Aorta (tissue), 5 donors: ENCODE measurements around the gene PCYT1B. TPM values are rescaled to one million over a fixed set of nuclear protein-coding genes. Genes with fewer than 3 reads are reported as not detected.

Experiments used
- ATAC-seq: fragments of 200-7000 bp; cut with Tn5 transposase; one replicate; pipeline ENCODE4 v1.9.1; 2022; ENCODE audit warnings: moderate library complexity; ENCODE audit not compliant: low FRiP score
- DNase-seq, 2 donors: peaks; one replicate each; pipeline ENCODE4 v3.0.0-alpha.2; 2020
- H3K27ac ChIP-seq, 2 donors: one replicate each; pipeline ENCODE4 v1.5.1; 2013; ENCODE audit warnings: low read length in 2 of 2, mild to moderate bottlenecking in 2 of 2, moderate library complexity in 2 of 2, control low read depth in 1 of 2, inconsistent platforms in 1 of 2, low read depth in 1 of 2
- H3K27me3 ChIP-seq, 2 donors: one replicate each; pipeline ENCODE4 v1.6.1; 2013; ENCODE audit warnings: control low read depth in 1 of 2, low read length in 1 of 2, mild to moderate bottlenecking in 1 of 2, moderate library complexity in 1 of 2; ENCODE audit not compliant: insufficient read depth in 2 of 2, control insufficient read depth in 1 of 2
- H3K36me3 ChIP-seq, 2 donors: one replicate each; pipeline ENCODE4 v1.6.1; 2013; ENCODE audit warnings: control low read depth in 1 of 2, low read length in 1 of 2, mild to moderate bottlenecking in 1 of 2; ENCODE audit not compliant: insufficient read depth in 2 of 2, control insufficient read depth in 1 of 2
- H3K4me1 ChIP-seq, 2 donors: one replicate each; pipeline ENCODE4 v1.6.1; 2013; ENCODE audit warnings: low read length in 2 of 2, control low read depth in 1 of 2, mild to moderate bottlenecking in 1 of 2, moderate library complexity in 1 of 2; ENCODE audit not compliant: insufficient read depth in 2 of 2, control insufficient read depth in 1 of 2
- H3K4me3 ChIP-seq, 2 donors: one replicate each; pipeline ENCODE4 v1.5.1; 2013; ENCODE audit warnings: low read length in 2 of 2, control low read depth in 1 of 2, mild to moderate bottlenecking in 1 of 2
- H3K9me3 ChIP-seq: one replicate; pipeline ENCODE4 v1.6.1; 2013; ENCODE audit warnings: mild to moderate bottlenecking, low read length; ENCODE audit not compliant: control insufficient read depth
- WGBS, 2 donors: extraction: QIAGEN DNeasy Blood & Tissue Kit; methylation state at CpG; one replicate each; pipeline ENCODE4 v1.1.7; 2013; 5-methylcytosine and 5-hydroxymethylcytosine counted together
- intact Hi-C, 2 donors: fragments of 100-400 bp; cut with DNase I; formaldehyde crosslinking; loops; one replicate each; pipeline versions ENCODE4 v1.14.2 to v1.15.0; 2022
- polyA plus RNA-seq, 2 donors: library from polyadenylated mRNA; stranded (reverse); fragments of 200-250 nt; gene quantifications; one replicate each; pipeline ENCODE4 v1.2.3, GENCODE V29; 2013
- total RNA-seq, 2 donors: library from RNA; stranded (reverse); fragmentation: NEBNext Ultra II Directional; extraction: Animal tissue kit (Norgen Biotek cat#: 25700); gene quantifications; one replicate each; pipeline ENCODE4 v1.2.1, GENCODE V29; 2021
- donor health status: healthy with polysubstance abuse.
- donor health status: Bipolar disorder and iron deficiency.
- donor health status: DM: no; HTN: no; CAD: no.
- donor health status: DM: no; HTN: no; CAD: no.
- donor health status: DM: yes; HTN: yes; CAD: no.

The PCYT1B gene
- total and polyA plus RNA-seq, 4 donors, result 0.03 to 1.3 (median 0.96) TPM; not detected in 1

DNA sequence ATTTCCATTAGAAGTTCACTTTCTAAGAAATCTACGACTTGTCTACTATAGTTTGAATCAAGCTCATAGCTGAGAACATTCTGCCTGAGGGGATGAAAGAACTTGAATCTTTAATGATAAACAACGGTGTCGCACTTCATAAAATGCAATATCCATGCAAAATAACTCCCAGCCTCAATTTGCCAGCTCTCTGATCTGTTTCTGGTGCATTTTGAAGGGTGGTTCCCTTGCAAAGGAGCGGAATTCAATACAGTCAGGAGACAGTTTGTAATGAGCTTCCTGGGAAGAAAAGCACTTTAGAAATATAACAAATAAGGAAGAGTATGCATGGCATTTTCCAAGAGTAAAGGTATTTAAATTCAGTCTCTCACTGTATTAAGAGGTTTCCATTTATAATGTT, 80.0 kb downstream of the PCYT1B start:
- H3K27me3 ChIP-seq, result no peaks in the 10 kb centered on the region
- no peaks in the 10 kb centered on the region for H3K9me3 ChIP-seq
- peaks cover 0 to 4% of the 10 kb centered on the region in 2 donors for H3K4me1 ChIP-seq
- no peak overlapping the region for H3K27ac ChIP-seq
- DNase-seq (no peak), ATAC-seq (no peak)
- H3K4me3 ChIP-seq, result no peak overlapping the region
- no peaks in the 10 kb centered on the region for H3K36me3 ChIP-seq
- 46 to 50% methylated on average over 4 of the region's 4 CpGs for WGBS, 2 donors
- intact Hi-C loops, result no loop called here

DNA sequence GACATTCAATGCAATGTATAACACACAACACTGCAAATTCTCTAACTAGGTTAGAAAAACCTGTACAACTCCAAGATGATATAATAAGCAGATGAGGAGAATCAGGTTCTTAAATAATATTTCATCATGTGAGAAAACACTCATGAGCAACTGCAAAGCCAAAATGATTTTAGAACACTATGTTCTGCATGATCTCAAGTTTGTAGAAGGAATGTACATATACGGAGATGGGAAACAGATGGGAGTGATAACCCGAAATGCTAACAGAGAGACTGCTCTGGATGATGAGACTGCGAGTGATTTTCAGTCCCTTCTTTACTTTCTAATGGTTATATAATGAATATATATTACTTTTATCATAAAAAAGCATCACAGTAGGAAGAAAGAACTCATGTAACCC, 80.9 kb downstream of the PCYT1B start:
- H3K4me1 ChIP-seq, result no peaks in the 10 kb centered on the region
- H3K4me3 ChIP-seq, result no peak overlapping the region
- no peak overlapping the region for H3K27ac ChIP-seq
- WGBS, 2 donors, result 39 to 49% methylated on average over 3 of the region's 3 CpGs
- intact Hi-C loops, result no loop called here
- DNase-seq (no peak), ATAC-seq (no peak)
- no peaks in the 10 kb centered on the region for H3K27me3 ChIP-seq
- H3K9me3 ChIP-seq, result no peaks in the 10 kb centered on the region
- H3K36me3 ChIP-seq, result no peaks in the 10 kb centered on the region

DNA sequence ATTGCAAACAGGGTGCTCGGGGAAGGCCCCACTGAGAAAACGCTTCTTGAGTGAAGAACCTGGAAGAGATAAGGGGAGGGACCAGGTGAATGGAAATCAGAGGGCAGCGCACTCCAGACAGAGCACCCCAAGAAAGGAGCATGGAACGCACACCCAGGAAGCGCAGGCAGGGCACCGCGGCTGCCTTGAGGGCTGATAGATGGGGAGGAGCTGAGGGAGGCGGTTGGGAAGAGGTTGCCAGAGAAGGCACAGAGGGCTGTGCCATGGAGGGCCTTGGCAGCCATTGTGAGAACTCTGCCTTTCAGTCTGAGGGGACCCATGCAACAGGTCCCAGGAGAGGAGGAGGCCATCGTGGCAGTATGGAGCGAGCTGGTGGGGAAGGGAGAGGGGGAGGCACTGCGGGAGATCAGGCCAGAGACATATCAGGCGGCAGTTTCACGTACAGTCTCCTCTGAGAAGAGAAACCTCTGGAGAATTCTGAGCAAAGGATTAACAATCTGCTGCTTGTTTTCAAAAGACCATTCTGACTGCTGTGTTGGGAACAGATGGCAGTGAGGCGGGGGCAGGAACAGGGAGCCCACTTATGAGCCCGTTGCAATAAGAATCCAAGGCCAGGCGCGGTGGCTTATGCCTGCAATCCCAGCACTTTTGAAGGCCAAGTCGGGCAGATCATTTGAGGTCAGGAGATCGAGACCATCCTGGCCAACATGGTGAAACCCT, 83.7 kb downstream of the PCYT1B start:
- ATAC-seq (no peak), DNase-seq (no peak)
- H3K27me3 ChIP-seq, result no peaks in the 10 kb centered on the region
- intact Hi-C loops, result no loop called here
- H3K27ac ChIP-seq, result no peak overlapping the region
- H3K4me3 ChIP-seq, result no peak overlapping the region
- H3K9me3 ChIP-seq, result no peaks in the 10 kb centered on the region
- no peaks in the 10 kb centered on the region for H3K36me3 ChIP-seq
- WGBS, 2 donors, result 84 to 93% methylated on average over 19 of the region's 19 CpGs
- no peaks in the 10 kb centered on the region for H3K4me1 ChIP-seq

DNA sequence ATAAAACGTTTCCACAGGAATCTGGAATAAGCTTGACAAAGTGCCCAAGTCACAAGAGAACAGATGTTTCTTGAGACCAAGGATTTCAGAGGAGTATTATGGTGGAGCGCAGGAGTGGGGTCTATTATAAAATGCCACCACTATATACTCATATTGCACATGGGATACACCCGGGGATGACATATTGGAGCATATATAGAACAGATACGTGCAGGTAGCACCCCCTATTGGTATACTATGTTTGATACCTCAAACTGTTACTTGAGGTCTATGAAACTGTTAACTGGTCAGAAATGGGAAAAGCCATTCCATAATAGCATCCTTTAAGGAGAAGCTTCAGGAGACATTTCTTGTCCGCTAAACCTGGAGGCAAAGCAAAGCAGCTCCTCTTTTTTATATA, 86.0 kb downstream of the PCYT1B start:
- intact Hi-C loops, result no loop called here
- 60 to 81% methylated on average over 5 of the region's 5 CpGs for WGBS, 2 donors
- no peak overlapping the region for H3K4me3 ChIP-seq
- no peaks in the 10 kb centered on the region for H3K9me3 ChIP-seq
- H3K36me3 ChIP-seq, result no peaks in the 10 kb centered on the region
- H3K4me1 ChIP-seq, result no peaks in the 10 kb centered on the region
- DNase-seq (no peak), ATAC-seq (no peak)
- no peak overlapping the region for H3K27ac ChIP-seq
- no peaks in the 10 kb centered on the region for H3K27me3 ChIP-seq

DNA sequence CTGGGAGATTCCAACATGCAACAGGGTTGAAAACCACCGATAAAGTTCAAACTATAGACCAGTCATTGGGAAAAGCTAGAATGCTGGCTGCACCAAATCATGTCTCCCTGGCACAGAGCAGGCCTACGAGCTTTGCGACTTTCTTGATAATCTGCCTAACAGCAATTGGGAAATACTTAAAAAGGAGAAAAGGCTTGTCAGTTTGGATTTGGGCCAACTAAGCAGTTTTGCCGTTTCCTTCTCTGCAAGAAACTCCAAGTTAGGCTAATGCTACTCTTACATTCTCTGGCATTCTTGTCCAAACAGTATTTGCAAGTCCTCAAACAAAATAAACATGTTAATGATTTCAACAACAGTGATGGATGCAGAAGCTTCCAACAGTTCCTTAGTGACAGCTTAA, 94.1 kb downstream of the PCYT1B start:
- WGBS, 2 donors, result 12 to 34% methylated on average over 4 of the region's 4 CpGs
- DNase-seq (no peak), ATAC-seq (no peak)
- Histone ChIP-seq H3K4me1 (no peaks in the 10 kb centered on the region), H3K4me3 (no peak overlapping the region), H3K36me3 (no peaks in the 10 kb centered on the region), H3K9me3 (no peaks in the 10 kb centered on the region), H3K27ac (no peak overlapping the region), H3K27me3 (no peaks in the 10 kb centered on the region)
- intact Hi-C loops, result no loop called here

DNA sequence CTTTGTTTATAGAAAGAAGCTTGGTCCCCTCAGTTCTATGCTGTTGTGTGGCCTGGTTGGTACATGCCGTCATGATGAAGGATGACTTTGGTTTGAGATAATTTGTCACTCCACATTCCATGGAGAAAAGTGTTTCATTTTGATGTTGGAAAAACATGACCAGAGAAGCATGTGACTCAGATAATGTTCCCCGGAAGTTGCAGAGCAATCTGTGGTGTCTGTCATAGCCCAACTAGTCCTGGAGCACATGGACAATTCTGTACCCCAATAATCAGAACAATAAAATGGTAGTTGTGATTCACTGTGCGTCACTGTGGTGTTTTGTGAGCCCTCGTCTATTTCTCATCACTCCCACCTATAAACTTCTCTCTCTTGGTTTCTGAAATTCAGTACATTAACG, 97.0 kb downstream of the PCYT1B start:
- 61 to 71% methylated on average over 5 of the region's 5 CpGs for WGBS, 2 donors
- H3K4me1 ChIP-seq, result no peaks in the 10 kb centered on the region
- no peaks in the 10 kb centered on the region for H3K27me3 ChIP-seq
- peaks cover 2% of the 10 kb centered on the region in 2 donors for H3K36me3 ChIP-seq
- ATAC-seq (no peak), DNase-seq (no peak)
- intact Hi-C loops, result no loop called here
- no peak overlapping the region for H3K27ac ChIP-seq
- H3K4me3 ChIP-seq, result no peak overlapping the region
- no peaks in the 10 kb centered on the region for H3K9me3 ChIP-seq

DNA sequence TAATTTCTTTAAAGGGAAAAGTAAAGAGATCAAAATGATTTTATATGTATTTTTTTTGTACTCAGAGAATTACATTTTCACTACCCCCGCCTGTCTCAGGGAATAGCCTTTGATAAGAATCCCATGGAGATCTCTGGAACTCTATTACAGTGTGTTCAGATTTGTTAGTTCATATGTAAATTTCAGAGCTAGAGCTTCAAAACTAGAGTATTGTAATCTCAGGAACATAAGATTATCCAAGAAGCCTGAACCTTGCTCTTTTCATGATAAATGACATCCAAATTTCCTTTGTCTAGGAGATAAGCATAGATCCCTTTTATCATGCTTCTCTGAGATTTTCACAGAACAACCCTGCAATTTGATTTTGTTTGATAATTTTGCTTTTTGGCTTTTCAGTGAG, 99.2 kb downstream of the PCYT1B start:
- ATAC-seq (no peak), DNase-seq (no peak)
- Histone ChIP-seq H3K9me3 (no peaks in the 10 kb centered on the region), H3K27ac (no peak overlapping the region), H3K27me3 (no peaks in the 10 kb centered on the region), H3K4me3 (no peak overlapping the region), H3K36me3 (peaks cover 2% of the 10 kb centered on the region in 2 donors), H3K4me1 (no peaks in the 10 kb centered on the region)
- intact Hi-C loops, result no loop called here
- 81 to 100% methylated on average over 1 of the region's 1 CpG for WGBS, 2 donors

DNA sequence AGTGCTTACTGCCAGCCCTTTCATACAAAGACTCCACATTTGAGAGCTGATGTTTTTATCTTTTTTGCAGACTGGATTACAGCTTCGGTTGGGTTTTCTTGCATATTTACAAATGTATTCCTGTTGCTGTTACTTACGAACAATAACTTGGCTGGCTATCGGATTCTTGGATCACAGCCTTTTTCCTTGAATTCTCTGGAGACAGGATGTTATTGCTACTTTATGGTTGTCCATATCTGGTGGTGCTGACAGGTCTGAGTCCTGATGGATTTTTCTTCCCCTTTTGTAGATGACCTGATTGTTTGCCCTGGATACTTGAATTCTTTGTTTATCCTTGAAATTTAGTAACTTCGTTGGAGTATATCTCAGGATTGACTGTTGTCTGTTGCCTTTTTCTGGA, 104.4 kb downstream of the PCYT1B start:
- no peak overlapping the region for H3K27ac ChIP-seq
- intact Hi-C loops, result no loop called here
- no peaks in the 10 kb centered on the region for H3K9me3 ChIP-seq
- ATAC-seq, result no peak
- no peak overlapping the region for H3K4me3 ChIP-seq
- no peaks in the 10 kb centered on the region for H3K27me3 ChIP-seq
- H3K36me3 ChIP-seq, result peaks cover 2% of the 10 kb centered on the region in 2 donors
- DNase-seq, result no peak
- 18 to 40% methylated on average over 4 of the region's 4 CpGs for WGBS, 2 donors
- no peaks in the 10 kb centered on the region for H3K4me1 ChIP-seq

DNA sequence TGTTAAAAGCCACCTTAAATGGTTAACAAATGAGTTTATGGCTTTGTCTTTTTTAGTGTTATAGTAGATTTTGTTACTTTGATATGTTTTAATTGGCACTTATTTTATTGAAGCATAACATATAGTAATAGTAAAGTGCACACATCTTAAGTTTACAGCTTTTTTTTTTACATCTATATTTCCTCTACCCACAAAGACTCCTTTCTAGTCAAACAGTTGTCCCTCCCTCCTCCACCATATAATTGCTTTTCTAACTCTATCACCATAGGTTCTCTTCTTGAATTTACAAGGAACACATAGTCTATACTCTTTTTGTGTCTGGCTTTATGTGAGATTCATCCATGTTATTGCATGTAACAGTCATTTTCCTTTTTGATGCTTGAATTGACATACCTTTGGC, 110.6 kb downstream of the PCYT1B start:
- Histone ChIP-seq H3K4me3 (no peak overlapping the region), H3K9me3 (no peaks in the 10 kb centered on the region), H3K27me3 (no peaks in the 10 kb centered on the region), H3K27ac (no peak overlapping the region), H3K36me3 (peaks cover 4% of the 10 kb centered on the region in 2 donors), H3K4me1 (no peaks in the 10 kb centered on the region)
- ATAC-seq (no peak), DNase-seq (no peak)
- intact Hi-C loops, result no loop called here
